Mammary epithelial cell (primary cell): ENCODE results near the gene CLSTN1.

Experiments used
- EZH2 ChIP-seq: IDR thresholded peaks from 2 replicates; pipeline ENCODE4 v1.6.1; 2012; ENCODE audit warnings: low read length, inconsistent platforms, borderline replicate concordance
- TF ChIP-seq, protein P1 (sequence below), 2 donors: IDR thresholded peaks in 1 of 2; conservative IDR thresholded peaks in 1 of 2; 2 replicates each; pipeline ENCODE4 v1.5.1; 2011 to 2012; ENCODE audit warnings: inconsistent platforms in 2 of 2, low read length in 2 of 2, mild to moderate bottlenecking in 2 of 2, control low read depth in 1 of 2, low read depth in 1 of 2; ENCODE audit not compliant: insufficient read depth in 1 of 2; ENCODE audit errors: extremely low read depth in 1 of 2

DNA sequence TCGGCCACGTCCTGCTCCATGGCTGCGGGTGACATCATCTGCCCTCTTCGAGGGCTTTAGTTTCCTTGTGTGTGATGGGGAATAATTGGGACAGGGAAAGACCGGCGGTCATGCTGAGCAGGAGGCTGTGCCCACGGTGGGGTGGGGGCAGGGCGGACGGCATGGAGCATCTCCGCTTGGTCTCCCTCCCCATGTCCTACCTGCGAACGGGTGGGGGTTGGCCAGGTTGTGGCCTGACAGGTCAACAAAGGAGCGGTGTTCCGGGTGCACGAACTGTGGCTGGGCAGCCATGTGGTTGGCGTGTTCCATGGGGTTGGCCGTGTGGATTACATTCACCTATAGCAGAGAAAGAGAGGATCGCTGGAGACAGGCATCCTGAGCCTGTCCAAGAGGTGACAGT lies 92.2 kb downstream of the CLSTN1 start:
- TF ChIP-seq, protein P1, sequence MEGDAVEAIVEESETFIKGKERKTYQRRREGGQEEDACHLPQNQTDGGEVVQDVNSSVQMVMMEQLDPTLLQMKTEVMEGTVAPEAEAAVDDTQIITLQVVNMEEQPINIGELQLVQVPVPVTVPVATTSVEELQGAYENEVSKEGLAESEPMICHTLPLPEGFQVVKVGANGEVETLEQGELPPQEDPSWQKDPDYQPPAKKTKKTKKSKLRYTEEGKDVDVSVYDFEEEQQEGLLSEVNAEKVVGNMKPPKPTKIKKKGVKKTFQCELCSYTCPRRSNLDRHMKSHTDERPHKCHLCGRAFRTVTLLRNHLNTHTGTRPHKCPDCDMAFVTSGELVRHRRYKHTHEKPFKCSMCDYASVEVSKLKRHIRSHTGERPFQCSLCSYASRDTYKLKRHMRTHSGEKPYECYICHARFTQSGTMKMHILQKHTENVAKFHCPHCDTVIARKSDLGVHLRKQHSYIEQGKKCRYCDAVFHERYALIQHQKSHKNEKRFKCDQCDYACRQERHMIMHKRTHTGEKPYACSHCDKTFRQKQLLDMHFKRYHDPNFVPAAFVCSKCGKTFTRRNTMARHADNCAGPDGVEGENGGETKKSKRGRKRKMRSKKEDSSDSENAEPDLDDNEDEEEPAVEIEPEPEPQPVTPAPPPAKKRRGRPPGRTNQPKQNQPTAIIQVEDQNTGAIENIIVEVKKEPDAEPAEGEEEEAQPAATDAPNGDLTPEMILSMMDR (conservative IDR thresholded peaks at IDR 0.05 in 1 of 2, IDR thresholded peaks at IDR 0.05 in 1 of 2; ENCODE audit: extremely low read depth in 1 of 2, insufficient read depth in 1 of 2, low read depth in 1 of 2, low read length in 2 of 2) = no peak
- TF ChIP-seq EZH2 = no peak
